HEK293 (cell line): ENCODE results near the gene HERC4.

ENCODE experiments used
- CTCF ChIA-PET: fragments of 350-600 bp; formaldehyde crosslinking; extraction: SDS; loops from one replicate; lab custom pipeline; 2021; ENCODE audit warnings: antibody characterized with exemption; lab: Yijun Ruan, JAX
- POLR2A ChIA-PET: fragments of 300-600 bp; formaldehyde crosslinking; extraction: SDS; loops from one replicate; lab custom pipeline; 2020; ENCODE audit warnings: antibody characterized with exemption, inconsistent platforms; lab: Yijun Ruan, JAX
- H3K27ac ChIP-seq: fragments of 200-500 bp; sonication (Bioruptor generic); 2 replicates; pipeline ENCODE4 v1.5.1; 2014; ENCODE audit warnings: low read depth, low read length, control low read depth, inconsistent platforms; ENCODE audit errors: extremely low read depth
- H3K36me3 ChIP-seq, 2 experiments: fragments of 200-500 bp in 1 of 2; sonication (Bioruptor generic) in 1 of 2; 1 replicate in 1 of 2; 2 replicates in 1 of 2; pipeline ENCODE4 v1.5.1; 2014 to 2017; ENCODE audit warnings: inconsistent platforms in 2 of 2, low read length in 2 of 2; ENCODE audit not compliant: control insufficient read depth in 2 of 2, insufficient read depth in 1 of 2
- H3K4me1 ChIP-seq: fragments of 200-500 bp; sonication (Bioruptor generic); 2 replicates; pipeline ENCODE4 v1.5.1; 2014; ENCODE audit warnings: mild to moderate bottlenecking, low read length, inconsistent platforms; ENCODE audit not compliant: control insufficient read depth, insufficient read depth
- H3K4me3 ChIP-seq: 2 replicates; pipeline ENCODE4 v1.5.1; 2011; ENCODE audit warnings: low read depth, mild to moderate bottlenecking, control low read depth, low read length, moderate library complexity
- H3K9me3 ChIP-seq: fragments of 200-500 bp; sonication (Bioruptor generic); 2 replicates; pipeline ENCODE4 v1.5.1; 2014; ENCODE audit warnings: low read depth, low read length, inconsistent platforms; ENCODE audit not compliant: control insufficient read depth, insufficient read depth
- KLF17 ChIP-seq: fragments of 450-650 bp; formaldehyde crosslinking; IDR thresholded peaks from 2 replicates; pipeline ENCODE4 v1.5.1; 2016; ENCODE audit warnings: missing biosample characterization, missing genetic modification characterization
- PRDM10 ChIP-seq: fragments of 450-650 bp; formaldehyde crosslinking; IDR thresholded peaks from 2 replicates; pipeline ENCODE4 v1.5.1; 2016; ENCODE audit warnings: missing biosample characterization, missing genetic modification characterization
- REPIN1 ChIP-seq: fragments of 450-650 bp; formaldehyde crosslinking; IDR thresholded peaks from 2 replicates; pipeline ENCODE4 v1.5.1; 2017; ENCODE audit warnings: missing biosample characterization, missing genetic modification characterization, low read depth
- SALL2 ChIP-seq: fragments of 450-650 bp; formaldehyde crosslinking; IDR thresholded peaks from 2 replicates; pipeline ENCODE4 v1.5.0; 2017; ENCODE audit warnings: missing biosample characterization, mild to moderate bottlenecking, missing genetic modification characterization, borderline replicate concordance
- TSHZ1 ChIP-seq: fragments of 450-650 bp; formaldehyde crosslinking; IDR thresholded peaks from 2 replicates; pipeline ENCODE4 v1.5.1; 2016; ENCODE audit warnings: missing biosample characterization, missing genetic modification characterization, borderline replicate concordance
- ZBTB8A ChIP-seq: fragments of 450-650 bp; formaldehyde crosslinking; IDR thresholded peaks from 2 replicates; pipeline ENCODE4 v1.5.1; 2016; ENCODE audit warnings: missing biosample characterization, missing genetic modification characterization
- ZEB2 ChIP-seq: fragments of 450-650 bp; formaldehyde crosslinking; IDR thresholded peaks from 2 replicates; pipeline ENCODE4 v1.5.1; 2016; ENCODE audit warnings: missing biosample characterization, missing genetic modification characterization
- ZFP69B ChIP-seq: fragments of 450-650 bp; formaldehyde crosslinking; IDR thresholded peaks from 2 replicates; pipeline ENCODE4 v1.5.1; 2016; ENCODE audit warnings: missing biosample characterization, missing genetic modification characterization
- ZIC2 ChIP-seq: fragments of 450-650 bp; formaldehyde crosslinking; IDR thresholded peaks from 2 replicates; pipeline ENCODE4 v1.5.1; 2016; ENCODE audit warnings: missing biosample characterization, missing genetic modification characterization
- ZNF221 ChIP-seq: fragments of 450-650 bp; formaldehyde crosslinking; IDR thresholded peaks from 2 replicates; pipeline ENCODE4 v1.5.1; 2017; ENCODE audit warnings: missing biosample characterization, missing genetic modification characterization, borderline replicate concordance
- ZNF37A ChIP-seq: fragments of 450-650 bp; IDR thresholded peaks from 2 replicates; pipeline ENCODE4 v1.5.1; 2018; ENCODE audit warnings: missing biosample characterization, missing genetic modification characterization
- ZNF449 ChIP-seq: fragments of 450-650 bp; formaldehyde crosslinking; IDR thresholded peaks from 2 replicates; pipeline ENCODE4 v1.5.1; 2017; ENCODE audit warnings: missing biosample characterization, mild to moderate bottlenecking, missing genetic modification characterization, moderate library complexity
- ZNF544 ChIP-seq: fragments of 450-650 bp; formaldehyde crosslinking; IDR thresholded peaks from 2 replicates; pipeline ENCODE4 v1.5.0; 2017; ENCODE audit warnings: missing biosample characterization, missing genetic modification characterization
- ZNF623 ChIP-seq: fragments of 450-650 bp; formaldehyde crosslinking; IDR thresholded peaks from 2 replicates; pipeline ENCODE4 v1.5.1; 2016; ENCODE audit warnings: missing biosample characterization, missing genetic modification characterization
- ZNF654 ChIP-seq: fragments of 450-650 bp; formaldehyde crosslinking; IDR thresholded peaks from 2 replicates; pipeline ENCODE4 v1.5.1; 2016; ENCODE audit warnings: low read depth, missing biosample characterization, missing genetic modification characterization
- ZNF664 ChIP-seq: fragments of 450-650 bp; formaldehyde crosslinking; IDR thresholded peaks from 2 replicates; pipeline ENCODE4 v1.5.1; 2016; ENCODE audit warnings: missing biosample characterization, missing genetic modification characterization
- ZNF785 ChIP-seq: fragments of 450-650 bp; formaldehyde crosslinking; IDR thresholded peaks from 2 replicates; pipeline ENCODE4 v1.5.1; 2016; ENCODE audit warnings: missing biosample characterization, missing genetic modification characterization
- ZSCAN16 ChIP-seq: fragments of 450-650 bp; formaldehyde crosslinking; IDR thresholded peaks from 2 replicates; pipeline ENCODE4 v1.5.1; 2016; ENCODE audit warnings: missing biosample characterization, missing genetic modification characterization
- ZSCAN30 ChIP-seq: fragments of 450-650 bp; IDR thresholded peaks from 2 replicates; pipeline ENCODE4 v1.5.1; 2018; ENCODE audit warnings: missing biosample characterization, mild to moderate bottlenecking, missing genetic modification characterization, moderate library complexity

The HERC4 gene

GRCh38 chr10:67976292-67977245, 98.5 kb downstream of the HERC4 start:
- Histone ChIP-seq H3K36me3 (peaks cover 7 to 30% of the 10 kb centered on the region in 2 experiments; a peak in 2 of 3 replicates), H3K4me3 (no peak overlapping the region), H3K4me1 (no peaks in the 10 kb centered on the region), H3K27ac (no peak overlapping the region), H3K9me3 (no peaks in the 10 kb centered on the region)
- CTCF ChIA-PET: no interaction called here
- no peak for TF ChIP-seq ZBTB8A (tag by site-specific recombination)
- peak; percentile 60 for TF ChIP-seq ZIC2 (tag by site-specific recombination)
- POLR2A ChIA-PET: no interaction called here

- H3K27ac ChIP-seq: no peak overlapping the region
- peaks cover 7 to 30% of the 10 kb centered on the region in 2 experiments; a peak in 2 of 3 replicates for H3K36me3 ChIP-seq
- no peak overlapping the region for H3K4me3 ChIP-seq
- TF ChIP-seq ZSCAN16 (no peak), SALL2 (tag by site-specific recombination) (no peak), ZNF654 (tag by site-specific recombination) (no peak)
- no peaks in the 10 kb centered on the region for H3K4me1 ChIP-seq
- ChIA-PET POLR2A (no interaction called here), CTCF (interaction anchor here (0.6 kb wide), 1 partner anchor 42 kb away, joined by 3 read pairs; no protein-coding TSS in a partner anchor)
- no peaks in the 10 kb centered on the region for H3K9me3 ChIP-seq
These were observed 99.2 kb downstream of the HERC4 start for GRCh38 chr10:67975871-67976270.

GRCh38 chr10:67971311-67971710, 103.8 kb downstream of the HERC4 start:
- Histone ChIP-seq H3K4me1 (no peaks in the 10 kb centered on the region), H3K9me3 (no peaks in the 10 kb centered on the region), H3K36me3 (peaks cover 0 to 17% of the 10 kb centered on the region in 2 experiments; a peak in 2 of 3 replicates), H3K4me3 (no peak overlapping the region), H3K27ac (no peak overlapping the region)
- ChIA-PET CTCF (no interaction called here), POLR2A (no interaction called here)
- TF ChIP-seq ZSCAN30 (tag by site-specific recombination) (no peak), PRDM10 (tag by site-specific recombination) (no peak), ZNF544 (no peak), TSHZ1 (tag by site-specific recombination) (no peak), ZNF623 (tag by site-specific recombination) (no peak), ZNF221 (no peak), KLF17 (tag by site-specific recombination) (no peak), ZNF449 (tag by site-specific recombination) (no peak), ZNF785 (no peak), REPIN1 (no peak), ZFP69B (tag by site-specific recombination) (no peak), ZEB2 (tag by site-specific recombination) (no peak), ZNF664 (tag by site-specific recombination) (no peak), ZNF37A (no peak)
